OCI-LY3 (cell line): ENCODE results near the gene ANKRD2.

Source experiments
- CTCF ChIP-seq: fragments of 200-600, 300-600 bp; sonication (generic); IDR thresholded peaks from 2 replicates; pipeline ENCODE4 v1.5.1; 2014; ENCODE audit warnings: antibody characterized with exemption, low read length, low read depth
- EZH2phosphoT487 ChIP-seq: fragments of 200-600 bp; shearing (Covaris generic); IDR thresholded peaks from 2 replicates; pipeline ENCODE4 v1.6.1; 2018; ENCODE audit warnings: antibody characterized with exemption, mixed run types, low read depth

GRCh38 chr10:97587183-97587582 is 14.6 kb downstream of the ANKRD2 start:
- TF ChIP-seq CTCF: no peak
- TF ChIP-seq EZH2phosphoT487: no peak
